K562 (cell line): ENCODE measurements around the gene MSI1. TPM values are rescaled to one million over a fixed set of nuclear protein-coding genes. Genes with fewer than 3 reads are reported as not detected.

Experiments
- ATAC-seq: fragments of 200-7000 bp; cut with Tn5 transposase; 3 replicates; pipeline ENCODE4 v1.9.1; 2020; ENCODE audit warnings: moderate library complexity
- BruUV-seq: library from RNA; stranded (reverse); fragments of 400-500 nt; replicated peaks from 2 replicates; lab custom pipeline; 2021; lab: Mats Ljungman, UMichigan
- CTCF ChIA-PET: fragments of 300-600 bp; formaldehyde crosslinking; extraction: SDS; loops from one replicate; lab custom pipeline; 2021; ENCODE audit warnings: low intra/inter-chr PET ratio; lab: Yijun Ruan, JAX
- POLR2A ChIA-PET: fragments of 300-600, 350-650 bp; sonication (Branson Sonifier 250); formaldehyde crosslinking; extraction: SDS; loops from one replicate; lab custom pipeline; 2021; ENCODE audit warnings: antibody characterized with exemption, inconsistent platforms; lab: Yijun Ruan, JAX
- DNase-seq, 4 experiments: peaks; one replicate each; pipeline versions ENCODE4 v3.0.0 to v3.0.0-alpha.2; 2011 to 2018; ENCODE audit warnings: low spot score in 3 of 4, mixed read lengths in 3 of 4; ENCODE audit errors: extremely low read depth in 1 of 4
- FAIRE-seq: peaks from 2 replicates; lab custom pipeline; 2011; peaks lifted over from hg19 to GRCh38; lab: Jason Lieb, UNC
- H2AFZ ChIP-seq: 2 replicates; pipeline ENCODE4 v1.6.0; 2011; ENCODE audit warnings: low read depth, low read length, control low read depth, inconsistent platforms
- H3K27ac ChIP-seq: fragments of 200-600 bp; 3 replicates; pipeline ENCODE4 v1.8.0; 2011; ENCODE audit warnings: low read depth, mild to moderate bottlenecking, control low read depth, inconsistent platforms, low read length, moderate library complexity, mixed read lengths; ENCODE audit errors: extremely low read depth
- H3K27me3 ChIP-seq, 2 experiments: fragments of 300-600 bp in 1 of 2; 2 replicates in 1 of 2; 3 replicates in 1 of 2; pipeline versions ENCODE4 v1.6.0 to v1.8.0; 2011; ENCODE audit warnings: inconsistent platforms in 2 of 2, low read length in 2 of 2, mild to moderate bottlenecking in 1 of 2, mixed read lengths in 1 of 2, moderate library complexity in 1 of 2; ENCODE audit not compliant: control insufficient read depth in 2 of 2, insufficient read depth in 2 of 2
- H3K36me3 ChIP-seq: fragments of 300-600 bp; 3 replicates; pipeline ENCODE4 v1.8.0; 2011; ENCODE audit warnings: mild to moderate bottlenecking, low read length, inconsistent platforms; ENCODE audit not compliant: control insufficient read depth, insufficient read depth
- H3K4me1 ChIP-seq, 2 experiments: fragments of 200-600 bp in 1 of 2; replicated peaks in 1 of 2; 2 replicates in 1 of 2; 3 replicates in 1 of 2; pipeline versions ENCODE4 v1.5.1 to v1.8.0; 2011; ENCODE audit warnings: inconsistent platforms in 2 of 2, low read length in 2 of 2, mild to moderate bottlenecking in 1 of 2, mixed read lengths in 1 of 2, moderate library complexity in 1 of 2; ENCODE audit not compliant: control insufficient read depth in 2 of 2, insufficient read depth in 2 of 2
- H3K4me2 ChIP-seq: 2 replicates; pipeline ENCODE4 v1.6.1; 2011; ENCODE audit warnings: low read length, control low read depth, inconsistent platforms, mixed read lengths; ENCODE audit not compliant: insufficient read depth
- H3K4me3 ChIP-seq: fragments of 200-600 bp; sonication (generic), shearing (Covaris generic); 2 replicates; pipeline ENCODE4 v1.5.1; 2016; ENCODE audit warnings: control low read depth, inconsistent platforms
- H3K79me2 ChIP-seq: fragments of 200-600 bp; 3 replicates; pipeline ENCODE4 v1.8.0; 2011; ENCODE audit warnings: low read length, inconsistent platforms; ENCODE audit not compliant: control insufficient read depth, insufficient read depth
- H3K9ac ChIP-seq, 2 experiments: 2 replicates each; pipeline versions ENCODE4 v1.6.0 to v1.6.1; 2011; ENCODE audit warnings: low read depth in 2 of 2, low read length in 2 of 2, control low read depth in 1 of 2, inconsistent platforms in 1 of 2, mild to moderate bottlenecking in 1 of 2, mixed read lengths in 1 of 2; ENCODE audit not compliant: insufficient read depth in 1 of 2
- H3K9me1 ChIP-seq: one replicate; pipeline ENCODE4 v1.6.0; 2011; ENCODE audit warnings: inconsistent platforms, mild to moderate bottlenecking, low read length, moderate library complexity; ENCODE audit not compliant: control insufficient read depth, insufficient read depth
- H3K9me3 ChIP-seq: replicated peaks from 2 replicates; pipeline ENCODE4 v1.5.1; 2011; ENCODE audit warnings: low read depth, low read length, inconsistent platforms; ENCODE audit not compliant: control insufficient read depth, insufficient read depth
- H4K20me1 ChIP-seq: replicated peaks from 2 replicates; pipeline ENCODE4 v1.6.1; 2011; ENCODE audit warnings: low read length, inconsistent platforms, mixed read lengths; ENCODE audit not compliant: control insufficient read depth, insufficient read depth
- CCNT2 ChIP-seq: IDR thresholded peaks from 2 replicates; pipeline ENCODE4 v1.6.1; 2011; ENCODE audit warnings: borderline replicate concordance, low read depth, mild to moderate bottlenecking, moderate library complexity, mixed read lengths, low read length; ENCODE audit not compliant: insufficient read length; ENCODE audit errors: extremely low read depth
- CLOCK ChIP-seq: fragments of 250-450 bp; sonication (Bioruptor Pico); IDR thresholded peaks from 2 replicates; pipeline ENCODE4 v1.4.0; 2020; ENCODE audit warnings: mild to moderate bottlenecking, moderate library complexity, borderline replicate concordance
- CTCF ChIP-seq, 3 experiments: IDR thresholded peaks in 2 of 3; conservative IDR thresholded peaks in 1 of 3; 2 replicates each; pipeline ENCODE4 v1.5.1; 2011 to 2012; ENCODE audit warnings: low read length in 3 of 3, mild to moderate bottlenecking in 3 of 3, control low read depth in 2 of 3, improper control_type of control experiment in 1 of 3, inconsistent platforms in 1 of 3, low read depth in 1 of 3, mixed read lengths in 1 of 3, moderate library complexity in 1 of 3; ENCODE audit not compliant: insufficient read depth in 2 of 3
- E2F4 ChIP-seq: sonication (generic); formaldehyde crosslinking; IDR thresholded peaks from 2 replicates; pipeline ENCODE4 v1.8.0; 2022; ENCODE audit warnings: mild to moderate bottlenecking, low read depth, missing genetic modification reagents
- KDM2B ChIP-seq: fragments of 250-450 bp; sonication (Bioruptor Pico); IDR thresholded peaks from 2 replicates; pipeline ENCODE4 v1.8.0; 2021; ENCODE audit warnings: mild to moderate bottlenecking, moderate library complexity
- MLLT1 ChIP-seq, 2 experiments: fragments of 450-650 bp; IDR thresholded peaks; 2 replicates each; pipeline ENCODE4 v1.6.1; 2016
- MXI1 ChIP-seq: IDR thresholded peaks from 2 replicates; pipeline ENCODE4 v1.6.1; 2011; ENCODE audit warnings: low read depth, mild to moderate bottlenecking, improper control_type of control experiment, low read length
- POLR2AphosphoS2 ChIP-seq: IDR thresholded peaks from 2 replicates; pipeline ENCODE4 v1.6.1; 2012; ENCODE audit warnings: low read length, improper control_type of control experiment
- PYGO2 ChIP-seq: fragments of 450-650 bp; IDR thresholded peaks from 2 replicates; pipeline ENCODE4 v1.6.1; 2016; ENCODE audit warnings: mild to moderate bottlenecking, missing genetic modification characterization, moderate library complexity, missing compliant biosample characterization
- ZFP91 ChIP-seq: sonication (generic); formaldehyde crosslinking; IDR thresholded peaks from 2 replicates; pipeline ENCODE4 v1.8.0; 2022; ENCODE audit warnings: mild to moderate bottlenecking, missing genetic modification reagents
- ZNF253 ChIP-seq: fragments of 250-450 bp; sonication (Bioruptor Pico); conservative IDR thresholded peaks from 2 replicates; pipeline ENCODE4 v1.6.1; 2021; ENCODE audit warnings: mild to moderate bottlenecking
- ZNF764 ChIP-seq: fragments of 250-450 bp; sonication (Bioruptor Pico); IDR thresholded peaks from 2 replicates; pipeline ENCODE4 v1.4.0; 2020; ENCODE audit warnings: low read depth, mild to moderate bottlenecking, moderate library complexity
- WGBS: fragments of 100-300 bp; shearing (Covaris generic); methylation state at CpG from one replicate; pipeline ENCODE4 v1.1.6; 2016; ENCODE audit warnings: low coverage, mixed read lengths; ENCODE audit not compliant: insufficient coverage; ENCODE audit errors: missing lambda C conversion rate; 5-methylcytosine and 5-hydroxymethylcytosine counted together
- in situ Hi-C: fragments of 300-500 bp; cut with MboI; formaldehyde crosslinking; loops from 4 replicates; pipeline ENCODE4 v1.15.0; 2018; ENCODE audit warnings: inconsistent platforms, mixed read lengths
- intact Hi-C: fragments of 100-400 bp; cut with micrococcal nuclease; formaldehyde crosslinking; loops from 2 replicates; pipeline ENCODE4 v1.14.2; 2022
- polyA plus RNA-seq, 8 experiments: library from polyadenylated mRNA; depleted of rRNA in 4 of 8; stranded (reverse) in 5 of 8; unstranded in 3 of 8; fragments of >200 nt; fragmentation: Nextera tagmentation in 2 of 8; fragmentation: Illumina TruSeq in 1 of 8; extraction: Ambion mirVana in 2 of 8; extraction: Trizol in 1 of 8; gene quantifications; 2 replicates each; pipeline versions ENCODE4 v1.2.1 to v1.2.3, GENCODE V29; 2011 to 2014; ENCODE audit warnings: inconsistent platforms in 1 of 8, missing spikeins in 1 of 8
- total RNA-seq, 7 experiments: library from RNA; depleted of rRNA in 6 of 7; stranded (reverse); fragments of >200 nt in 6 of 7; fragmentation: Illumina TruSeq in 2 of 7; extraction: Trizol in 2 of 7; gene quantifications; 2 replicates each; pipeline versions ENCODE4 v1.2.1 to v1.2.3, GENCODE V29; 2011 to 2021; ENCODE audit warnings: low replicate concordance in 1 of 7

MSI1 gene
- total and polyA plus RNA-seq, 9 of the 15 experiments (the other 6 are each of a cell fraction or from before 2014, with no cell fraction given) = 0.16 TPM; not detected in 8

GRCh38 chr12:120292411-120292660, 76.6 kb downstream of the MSI1 start:
- BruUV-seq = TSS peak; percentile 97
- Histone ChIP-seq H3K9me3 (no peaks in the 10 kb centered on the region), H3K9ac (peak overlapping the region; percentile 93 to 95), H3K27me3 (no peaks in the 10 kb centered on the region), H4K20me1 (no peaks in the 10 kb centered on the region), H3K79me2 (no peaks in the 10 kb centered on the region), H3K4me2 (peak overlapping the region; percentile 79), H3K36me3 (no peaks in the 10 kb centered on the region), H3K4me1 (peaks cover 8 to 18% of the 10 kb centered on the region in 2 experiments; a peak in 4 of 5 replicates), H3K27ac (peak overlapping the region; percentile 100), H3K4me3 (peak overlapping the region; percentile 44), H2AFZ (peak overlapping the region; percentile 78), H3K9me1 (no peaks in the 10 kb centered on the region)
- DNase-seq (no peak), FAIRE-seq (no peak), ATAC-seq (peak; percentile 6)
- in situ Hi-C loops = no loop called here
- under 1% methylated on average over 17 of the region's 17 CpGs for WGBS
- intact Hi-C loops = loop anchor here (10.0 kb wide), 1 partner anchor 178 kb away; the partner anchor contains the start of gene RAB35
- CTCF ChIA-PET = no interaction called here
- POLR2A ChIA-PET = interaction anchor here (0.6 to 7.2 kb wide), 59 partner anchors 8 to 526 kb away, joined by 3 to 420 read pairs (median 8); partner anchors contain the start of genes BICDL1, COQ5, COX6A1 and DYNLL1
- TF ChIP-seq MXI1 (no peak), ZFP91 (CRISPR knock-in tag) (no peak), PYGO2 (tag) (no peak), CTCF (IDR thresholded peaks at IDR 0.05 in 2 of 3, conservative IDR thresholded peaks at IDR 0.05 in 1 of 3; ENCODE audit: insufficient read depth in 2 of 3, low read depth in 1 of 3, low read length in 3 of 3) (no peak), ZNF764 (0 out of 2 replicates have a peak, but pooled peaks have one; percentile 44), MLLT1 (IDR thresholded peaks at IDR 0.05) (no peak), ZNF253 (CRISPR knock-in tag) (no peak), POLR2AphosphoS2 (no peak), KDM2B (CRISPR knock-in tag) (no peak), CLOCK (CRISPR knock-in tag) (no peak), E2F4 (no peak), CCNT2 (no peak)
